ENCODE measurements around the gene ICE1. TPM values are rescaled to one million over a fixed set of nuclear protein-coding genes. Genes with fewer than 3 reads are reported as not detected.

Gene ICE1
- total RNA-seq, 1 donor from 2014 or later, result 13.5 TPM

DNA sequence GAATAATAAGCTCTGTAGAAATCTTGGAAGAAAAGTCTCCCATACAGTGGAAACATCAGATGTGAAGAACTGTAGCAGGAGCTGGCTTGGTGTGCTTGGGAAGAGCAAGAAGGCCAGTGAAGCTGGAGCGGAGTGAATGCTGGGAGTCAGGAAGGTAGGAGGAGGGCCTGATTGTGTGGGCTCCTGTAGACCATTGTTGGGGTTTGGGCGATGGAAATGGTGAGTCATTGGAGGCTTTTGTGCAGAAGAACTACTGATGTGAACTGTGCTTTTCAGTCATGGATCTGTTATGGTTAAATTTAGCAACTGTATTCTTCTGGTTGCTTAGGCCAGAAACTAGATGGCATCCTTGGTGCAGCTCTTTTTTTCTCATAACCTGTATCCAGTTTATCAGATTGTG, 2.3 kb downstream of the ICE1 start:
- no peaks in the 10 kb centered on the region for H3K9me3 ChIP-seq
- no peak for DNase-seq (ENCODE audit: low spot score in 2 of 2)
- no peaks in the 10 kb centered on the region for H3K27me3 ChIP-seq
- intact Hi-C loops (cut with DNase I), result loop anchor here (5.0 to 10.0 kb wide), 3 partner anchors 148 to 1308 kb away; no protein-coding TSS in a partner anchor
- H3K27ac ChIP-seq, result no peak overlapping the region
- H3K36me3 ChIP-seq, result no peaks in the 10 kb centered on the region
- TF ChIP-seq, protein P1, sequence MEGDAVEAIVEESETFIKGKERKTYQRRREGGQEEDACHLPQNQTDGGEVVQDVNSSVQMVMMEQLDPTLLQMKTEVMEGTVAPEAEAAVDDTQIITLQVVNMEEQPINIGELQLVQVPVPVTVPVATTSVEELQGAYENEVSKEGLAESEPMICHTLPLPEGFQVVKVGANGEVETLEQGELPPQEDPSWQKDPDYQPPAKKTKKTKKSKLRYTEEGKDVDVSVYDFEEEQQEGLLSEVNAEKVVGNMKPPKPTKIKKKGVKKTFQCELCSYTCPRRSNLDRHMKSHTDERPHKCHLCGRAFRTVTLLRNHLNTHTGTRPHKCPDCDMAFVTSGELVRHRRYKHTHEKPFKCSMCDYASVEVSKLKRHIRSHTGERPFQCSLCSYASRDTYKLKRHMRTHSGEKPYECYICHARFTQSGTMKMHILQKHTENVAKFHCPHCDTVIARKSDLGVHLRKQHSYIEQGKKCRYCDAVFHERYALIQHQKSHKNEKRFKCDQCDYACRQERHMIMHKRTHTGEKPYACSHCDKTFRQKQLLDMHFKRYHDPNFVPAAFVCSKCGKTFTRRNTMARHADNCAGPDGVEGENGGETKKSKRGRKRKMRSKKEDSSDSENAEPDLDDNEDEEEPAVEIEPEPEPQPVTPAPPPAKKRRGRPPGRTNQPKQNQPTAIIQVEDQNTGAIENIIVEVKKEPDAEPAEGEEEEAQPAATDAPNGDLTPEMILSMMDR (IDR thresholded peaks at IDR 0.05), result no peak
- no peak overlapping the region for H3K4me3 ChIP-seq
- peaks cover 15 to 31% of the 10 kb centered on the region in 2 donors for H3K4me1 ChIP-seq

DNA sequence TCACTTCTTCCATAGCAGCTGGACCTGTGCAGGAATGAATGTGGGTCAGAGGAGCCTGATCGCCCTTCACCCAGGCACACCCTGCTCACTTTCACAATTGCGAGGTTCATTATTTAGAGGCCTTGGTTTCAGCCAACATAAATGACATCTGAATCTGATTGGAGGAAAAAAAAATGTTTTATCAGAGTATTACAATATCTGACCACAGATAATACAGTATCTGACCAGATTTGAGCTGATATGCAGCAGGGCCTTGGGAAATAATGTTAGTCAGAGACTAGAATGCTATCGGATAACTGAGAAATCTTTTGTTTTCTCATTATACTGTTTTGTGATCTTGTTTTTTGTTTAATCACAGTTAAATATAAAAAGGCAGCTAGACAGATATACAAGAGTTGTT, 7.7 kb downstream of the ICE1 start:
- intact Hi-C loops (cut with DNase I), result no loop called here
- Histone ChIP-seq H3K9me3 (no peaks in the 10 kb centered on the region), H3K36me3 (no peaks in the 10 kb centered on the region), H3K4me3 (no peak overlapping the region), H3K27me3 (no peaks in the 10 kb centered on the region), H3K4me1 (peaks cover 0 to 46% of the 10 kb centered on the region in 2 donors), H3K27ac (peak overlapping the region; percentile 21 to 69)
- DNase-seq (ENCODE audit: low spot score in 2 of 2), result no peak
- TF ChIP-seq, protein P1 (IDR thresholded peaks at IDR 0.05), result no peak

DNA sequence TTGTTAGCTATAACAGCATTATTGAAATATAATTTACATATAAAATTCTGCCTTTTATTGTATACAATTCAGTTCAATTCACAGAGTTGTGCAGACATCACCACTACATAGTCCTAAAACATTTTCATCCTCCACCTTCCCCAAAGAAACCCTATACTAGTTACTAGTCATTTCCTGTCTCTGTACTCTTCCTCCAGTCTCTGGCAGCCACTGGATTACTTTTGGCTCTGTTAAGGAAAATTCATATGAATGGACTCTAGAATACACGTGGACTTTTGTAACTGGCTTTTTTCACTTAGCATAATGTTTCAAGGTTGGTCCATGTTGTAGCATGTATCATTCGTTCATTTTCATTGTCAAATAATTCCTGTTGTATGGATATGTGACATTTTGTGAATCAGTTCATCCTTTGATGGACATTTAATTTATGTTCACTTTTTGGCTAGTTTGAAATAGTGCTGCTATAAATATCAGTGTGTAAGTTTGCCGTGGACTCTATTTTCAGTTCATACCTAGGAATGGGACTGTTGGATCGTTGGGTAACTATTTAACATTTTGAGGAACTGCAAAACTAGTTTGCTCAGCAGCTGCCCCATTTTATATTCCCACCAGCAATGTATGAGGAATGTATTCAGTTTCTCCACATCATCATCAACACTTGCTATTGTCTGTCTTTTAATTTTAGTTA, 9.7 kb downstream of the ICE1 start:
- Histone ChIP-seq H3K27me3 (no peaks in the 10 kb centered on the region), H3K4me1 (peaks cover 0 to 43% of the 10 kb centered on the region in 2 donors), H3K36me3 (no peaks in the 10 kb centered on the region), H3K4me3 (no peak overlapping the region), H3K9me3 (no peaks in the 10 kb centered on the region), H3K27ac (peak overlapping the region in 1 of 2 donors; percentile 69)
- DNase-seq (ENCODE audit: low spot score in 2 of 2), result no peak
- TF ChIP-seq, protein P1 (IDR thresholded peaks at IDR 0.05), result no peak
- intact Hi-C loops (cut with DNase I), result loop anchor here (1.0 kb wide), 1 partner anchor 10 kb away; the partner anchor contains the start of gene ICE1

DNA sequence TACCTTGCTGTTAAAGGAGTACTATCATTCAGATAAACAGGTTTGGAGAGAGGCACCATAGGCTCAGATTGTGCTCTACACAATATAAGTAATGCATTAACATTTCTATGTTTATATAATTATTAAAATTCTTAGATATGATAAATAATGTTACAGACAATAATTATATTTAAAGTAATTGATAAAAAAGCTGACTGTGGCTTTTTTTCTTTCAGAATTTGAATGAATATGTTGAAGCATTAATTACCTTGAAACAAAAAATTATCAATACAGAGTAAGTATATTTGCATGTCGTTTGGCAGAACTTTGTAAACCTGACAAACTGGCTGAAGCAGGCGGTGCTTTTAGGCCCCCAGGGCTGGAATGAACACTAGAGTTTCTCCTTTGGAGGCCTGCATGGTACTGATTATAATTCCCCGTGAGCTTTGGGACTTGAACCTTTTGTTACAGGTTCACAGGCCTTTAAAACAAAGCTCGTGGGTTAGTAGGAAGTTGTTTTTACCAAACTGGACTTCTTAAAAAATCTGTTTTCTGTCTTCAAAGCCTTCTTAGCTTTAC, 13.8 kb downstream of the ICE1 start:
- H3K36me3 ChIP-seq, result peaks cover 8 to 20% of the 10 kb centered on the region in 2 donors
- H3K27me3 ChIP-seq, result no peaks in the 10 kb centered on the region
- H3K27ac ChIP-seq, result no peak overlapping the region
- H3K4me1 ChIP-seq, result peaks cover 0 to 24% of the 10 kb centered on the region in 2 donors
- TF ChIP-seq, protein P1 (IDR thresholded peaks at IDR 0.05), result no peak
- DNase-seq (ENCODE audit: low spot score in 2 of 2), result no peak
- intact Hi-C loops (cut with DNase I), result no loop called here
- H3K9me3 ChIP-seq, result no peaks in the 10 kb centered on the region
- no peak overlapping the region for H3K4me3 ChIP-seq

DNA sequence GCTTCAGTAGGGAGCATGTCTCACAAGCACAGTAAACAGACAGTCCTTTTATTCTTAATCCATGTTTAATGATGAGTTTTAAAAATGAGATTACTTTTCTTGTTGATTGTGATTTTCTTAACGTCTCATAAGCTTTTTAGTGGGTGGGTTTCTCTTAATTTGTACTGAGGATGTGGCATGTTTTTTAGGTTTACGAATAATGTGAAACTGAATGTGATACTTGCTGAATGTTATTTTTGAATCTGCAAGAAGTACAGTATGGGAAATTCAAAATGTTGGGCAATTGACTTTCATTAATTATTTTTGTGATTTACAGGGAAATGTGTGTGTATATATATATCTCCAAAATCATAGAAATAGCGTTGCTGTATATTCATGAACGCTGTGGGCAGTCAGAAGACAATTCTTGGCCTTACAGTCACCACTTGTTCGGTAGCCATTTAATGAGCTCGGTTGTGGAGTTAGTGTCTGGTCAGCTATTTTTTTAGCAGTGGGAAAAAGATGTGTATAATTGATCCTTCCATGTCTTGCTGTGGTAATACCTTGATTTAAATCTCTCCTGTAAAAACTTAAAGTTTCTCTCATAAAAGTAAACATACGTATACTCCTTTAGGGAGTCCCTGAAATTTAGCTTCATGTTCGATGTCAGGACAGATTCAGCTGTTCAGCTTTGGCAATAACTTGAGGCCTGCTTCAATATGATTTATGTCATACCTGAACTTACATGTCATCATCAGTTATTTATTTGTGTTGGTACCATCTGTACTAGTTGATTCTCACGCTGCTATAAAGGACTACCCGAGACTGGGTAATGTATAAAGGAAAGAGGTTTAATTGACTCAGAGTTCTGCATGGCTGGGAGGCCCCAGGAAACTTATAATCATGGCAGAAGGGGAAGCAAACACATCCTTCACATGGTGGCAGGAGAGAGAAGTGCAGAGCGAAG, 15.0 kb downstream of the ICE1 start:
- Histone ChIP-seq H3K27me3 (no peaks in the 10 kb centered on the region), H3K4me3 (no peak overlapping the region), H3K36me3 (peaks cover 16 to 30% of the 10 kb centered on the region in 2 donors), H3K4me1 (peaks cover 0 to 15% of the 10 kb centered on the region in 2 donors), H3K27ac (no peak overlapping the region), H3K9me3 (no peaks in the 10 kb centered on the region)
- TF ChIP-seq, protein P1 (IDR thresholded peaks at IDR 0.05), result no peak
- intact Hi-C loops (cut with DNase I), result no loop called here
- no peak for DNase-seq (ENCODE audit: low spot score in 2 of 2)
